Fibroblast of villous mesenchyme (primary cell): ENCODE data around the gene MED20. TPM values are rescaled to one million over a fixed set of nuclear protein-coding genes. Genes with fewer than 3 reads are reported as not detected.

Source experiments
- DNase-seq: peaks from one replicate; pipeline ENCODE4 v3.0.0-alpha.2; 2010; ENCODE audit warnings: low read depth
- H3K4me3 ChIP-seq: 2 replicates; pipeline ENCODE4 v1.5.1; 2011; ENCODE audit warnings: low read depth, mild to moderate bottlenecking, low read length
- total RNA-seq: library from RNA; depleted of rRNA; stranded (reverse); fragments of >200 nt; gene quantifications from 2 replicates; pipeline ENCODE4 v1.2.3, GENCODE V29; 2012
- TF ChIP-seq, protein P1 (sequence below): IDR thresholded peaks from 2 replicates; pipeline ENCODE4 v1.5.1; 2012; ENCODE audit warnings: low read depth, mild to moderate bottlenecking, low read length; ENCODE audit not compliant: insufficient read depth

MED20 gene
- total RNA-seq, 1 donor = 40.2 TPM

DNA sequence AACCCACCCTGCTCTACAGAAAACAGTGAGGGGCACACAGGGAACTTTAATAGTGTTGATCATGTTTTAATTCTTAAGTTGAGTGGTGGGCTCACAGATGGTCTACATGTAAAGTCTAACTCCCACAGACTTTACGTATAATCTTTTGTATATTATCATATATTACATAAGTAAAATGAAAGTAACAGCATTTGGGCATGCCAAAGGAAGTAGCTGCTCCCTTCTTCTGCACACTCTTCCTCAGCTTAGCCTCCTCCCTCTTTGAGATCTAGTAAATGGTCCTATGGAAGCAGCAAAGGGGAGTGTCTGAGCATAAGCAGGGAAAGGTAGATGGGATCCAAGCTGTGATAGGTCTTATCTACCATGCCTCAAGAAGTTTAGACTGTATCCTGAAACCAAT, 11.2 kb downstream of the MED20 start:
- H3K4me3 ChIP-seq = no peak overlapping the region
- TF ChIP-seq, protein P1, sequence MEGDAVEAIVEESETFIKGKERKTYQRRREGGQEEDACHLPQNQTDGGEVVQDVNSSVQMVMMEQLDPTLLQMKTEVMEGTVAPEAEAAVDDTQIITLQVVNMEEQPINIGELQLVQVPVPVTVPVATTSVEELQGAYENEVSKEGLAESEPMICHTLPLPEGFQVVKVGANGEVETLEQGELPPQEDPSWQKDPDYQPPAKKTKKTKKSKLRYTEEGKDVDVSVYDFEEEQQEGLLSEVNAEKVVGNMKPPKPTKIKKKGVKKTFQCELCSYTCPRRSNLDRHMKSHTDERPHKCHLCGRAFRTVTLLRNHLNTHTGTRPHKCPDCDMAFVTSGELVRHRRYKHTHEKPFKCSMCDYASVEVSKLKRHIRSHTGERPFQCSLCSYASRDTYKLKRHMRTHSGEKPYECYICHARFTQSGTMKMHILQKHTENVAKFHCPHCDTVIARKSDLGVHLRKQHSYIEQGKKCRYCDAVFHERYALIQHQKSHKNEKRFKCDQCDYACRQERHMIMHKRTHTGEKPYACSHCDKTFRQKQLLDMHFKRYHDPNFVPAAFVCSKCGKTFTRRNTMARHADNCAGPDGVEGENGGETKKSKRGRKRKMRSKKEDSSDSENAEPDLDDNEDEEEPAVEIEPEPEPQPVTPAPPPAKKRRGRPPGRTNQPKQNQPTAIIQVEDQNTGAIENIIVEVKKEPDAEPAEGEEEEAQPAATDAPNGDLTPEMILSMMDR = no peak
- DNase-seq = no peak

DNA sequence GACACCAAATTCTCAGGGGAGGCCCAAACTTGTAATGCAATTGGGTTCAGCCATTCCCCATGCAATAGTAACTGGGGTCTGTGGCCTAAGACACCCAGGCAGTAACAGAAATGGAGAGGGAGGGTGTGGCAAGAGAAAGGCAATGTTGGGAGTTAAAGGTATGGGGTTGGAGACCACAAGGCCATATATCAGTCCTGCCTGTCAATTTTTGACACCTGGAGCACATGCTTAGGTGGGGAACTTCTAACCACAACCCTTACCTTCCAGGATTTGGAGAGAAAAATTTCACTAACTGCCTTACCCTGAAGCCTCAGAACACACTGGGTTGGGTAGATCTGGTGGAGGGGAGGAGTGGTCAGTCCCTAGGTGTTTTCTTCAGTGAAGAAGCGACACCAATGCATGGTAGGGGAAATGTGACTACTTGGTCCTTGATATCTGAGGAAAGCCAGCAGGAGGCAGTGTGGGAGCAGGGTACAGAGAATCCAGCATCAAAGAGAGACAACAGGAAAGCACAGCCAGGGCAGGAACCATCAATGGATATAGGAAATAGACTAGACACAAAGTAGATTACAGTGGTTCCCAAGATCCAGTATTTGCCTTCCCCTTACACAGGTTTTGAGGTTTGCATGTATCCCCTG, 18.9 kb downstream of the MED20 start:
- no peak overlapping the region for H3K4me3 ChIP-seq
- DNase-seq = peak; percentile 28
- TF ChIP-seq, protein P1 = peak; percentile 41

DNA sequence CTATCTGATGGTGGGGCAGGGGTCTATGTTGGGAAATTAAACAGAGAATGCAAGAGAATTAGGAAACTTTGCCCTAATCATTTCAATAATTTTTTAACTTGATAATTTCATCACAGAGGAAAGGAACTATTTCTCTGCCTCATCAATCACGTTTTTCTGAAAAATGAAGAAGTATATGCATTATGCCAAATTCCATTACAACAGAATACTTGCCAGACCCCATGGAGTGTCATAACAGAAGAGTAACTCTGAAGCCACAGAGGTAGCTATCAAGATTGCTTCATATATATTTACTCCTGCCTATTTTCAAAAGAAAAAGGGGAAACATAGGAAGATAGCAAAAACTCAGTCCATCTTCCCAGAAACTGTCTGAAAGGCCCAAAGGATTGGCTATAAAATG, 20.1 kb downstream of the MED20 start:
- DNase-seq = no peak
- no peak overlapping the region for H3K4me3 ChIP-seq
- TF ChIP-seq, protein P1 = no peak

DNA sequence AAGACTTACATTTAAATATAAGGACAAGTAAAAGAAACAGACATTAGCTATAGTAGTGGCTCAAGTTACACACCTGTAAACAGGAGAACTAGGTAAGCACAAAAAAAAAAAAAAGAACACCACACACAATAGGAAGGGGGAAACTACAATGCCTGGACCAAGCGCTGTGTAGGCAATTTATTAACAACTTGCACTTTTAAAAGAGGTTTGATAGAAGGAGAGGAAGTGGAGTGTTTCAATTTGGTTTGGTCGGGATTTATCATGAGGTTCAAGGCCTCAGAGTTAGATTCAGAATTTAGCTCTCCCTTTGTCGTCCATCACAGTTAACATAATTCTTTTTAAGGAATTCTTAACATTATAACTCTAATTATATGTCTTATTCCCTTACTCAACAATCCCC, 24.7 kb downstream of the MED20 start:
- TF ChIP-seq, protein P1 = no peak
- peak overlapping the region; percentile 89 for H3K4me3 ChIP-seq

DNA sequence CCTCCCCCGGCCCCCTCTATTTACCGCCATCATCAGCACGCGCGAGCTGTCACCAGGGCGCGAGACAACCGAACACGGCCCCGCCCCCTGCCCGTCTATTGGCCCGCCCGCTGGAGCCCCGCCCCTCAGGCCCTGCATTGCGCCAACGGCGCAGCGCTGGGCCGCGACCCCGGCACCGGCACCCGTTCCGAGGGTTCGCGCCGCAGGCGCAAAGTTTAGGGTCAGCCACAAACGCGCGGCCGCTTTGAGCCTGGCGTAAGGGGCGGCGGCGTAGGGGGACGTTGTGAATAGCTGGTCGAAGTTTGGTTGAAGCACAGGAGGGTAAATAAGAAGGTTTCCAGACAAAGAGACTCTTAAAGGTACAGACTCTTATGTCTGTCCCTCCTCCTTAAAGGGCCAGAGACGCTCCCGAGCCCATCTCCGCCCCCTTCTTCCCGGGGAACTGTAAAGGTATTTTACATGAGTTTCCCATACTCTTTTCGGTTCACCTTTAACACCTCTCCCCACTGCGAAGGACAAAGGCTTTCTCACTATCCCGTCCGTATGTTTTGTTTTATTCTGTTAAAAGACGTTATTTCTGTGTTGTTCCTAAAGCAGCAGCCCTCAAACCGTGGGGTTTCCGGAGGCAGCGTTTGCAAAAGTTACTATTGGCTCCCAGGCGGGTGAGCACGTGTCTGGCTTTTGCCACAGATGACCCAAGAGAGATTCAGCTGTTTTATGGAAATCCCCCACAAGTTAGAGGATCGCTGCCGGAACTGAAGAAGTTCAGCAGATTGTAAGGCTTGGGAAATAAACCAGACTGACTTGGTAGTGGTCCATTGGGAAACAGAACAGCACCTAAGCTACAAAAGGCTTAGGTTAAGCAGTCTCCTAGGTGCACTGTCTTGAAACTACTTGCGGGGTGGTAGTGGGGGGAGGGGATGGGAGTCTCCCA, 25.4 kb downstream of the MED20 start, which contains the start of gene USP49:
Gene USP49, minus strand, starts transcription at position 76 of the 934 bp plus-strand sequence. CDS start 88,392 bp downstream, outside the sequence.
- peak within 1 kb of the TSS; percentile 89 for H3K4me3 ChIP-seq
- TF ChIP-seq, protein P1 = no peak
- peak; percentile 96 for DNase-seq

More for the DNA sequence above, 24.7 kb downstream of the MED20 start:
- DNase-seq = no peak

DNA sequence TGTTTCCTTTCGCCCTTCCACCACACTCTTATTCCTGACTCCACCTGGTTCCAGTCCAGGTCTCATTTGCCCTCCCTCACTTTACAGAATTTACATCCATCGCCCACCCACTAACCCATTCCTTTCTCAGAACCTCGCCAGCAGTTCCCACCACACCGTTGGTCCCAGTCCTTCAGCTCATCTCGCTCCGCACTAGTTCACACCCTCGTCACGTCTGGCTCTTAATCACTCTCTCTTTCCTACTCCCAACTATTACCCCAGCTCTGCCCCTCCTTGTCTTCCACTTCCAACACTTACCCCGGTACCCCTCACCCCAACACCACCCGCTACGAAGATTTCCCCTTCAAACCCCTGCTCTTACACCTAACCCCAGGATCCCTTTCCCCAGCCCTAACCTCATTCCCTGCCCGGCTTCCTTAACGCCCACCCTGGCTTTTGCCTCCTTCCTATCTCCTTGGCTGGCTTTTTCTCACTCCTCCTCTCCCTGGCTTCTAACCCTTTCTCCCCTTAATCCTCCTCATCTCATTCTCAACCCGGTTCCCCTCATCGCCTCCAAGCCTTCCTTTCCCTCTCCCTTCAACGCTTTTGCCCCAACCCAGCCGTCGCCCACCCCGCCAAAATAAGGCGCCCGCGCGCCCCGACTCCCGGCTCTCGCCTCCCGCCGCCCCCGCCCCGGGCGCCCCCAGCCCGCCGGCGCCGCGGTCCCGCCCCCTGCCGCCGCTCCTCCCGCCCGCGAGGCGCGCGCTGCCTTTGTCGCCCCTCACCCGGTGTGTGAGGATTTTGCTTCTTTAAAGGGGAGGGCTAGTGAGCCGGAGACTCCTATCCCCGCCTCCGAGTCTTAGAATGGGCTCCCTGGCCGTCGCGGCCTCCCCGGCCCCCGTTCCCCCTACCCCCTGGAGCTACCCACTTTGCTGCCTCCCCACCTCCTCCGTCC, 26.3 kb downstream of the MED20 start:
- H3K4me3 ChIP-seq = peak overlapping the region; percentile 89
- TF ChIP-seq, protein P1 = no peak
- DNase-seq = peak; percentile 8
